OCI-LY1 (cell line): ENCODE measurements around the gene NDUFB6.

ENCODE experiments used
- H2AFZ ChIP-seq: fragments of 200-600 bp; sonication (generic), shearing (Covaris generic); 2 replicates; pipeline ENCODE4 v1.6.0; 2014; ENCODE audit warnings: antibody characterized with exemption, mild to moderate bottlenecking, low read length
- H3F3A ChIP-seq: fragments of 200-600 bp; sonication (generic), shearing (Covaris generic); 2 replicates; pipeline ENCODE4 v1.6.0; 2014; ENCODE audit warnings: mild to moderate bottlenecking, antibody characterized with exemption, low read length, moderate library complexity; ENCODE audit not compliant: insufficient read depth
- H3K27ac ChIP-seq: fragments of 200-600 bp; sonication (generic); 2 replicates; pipeline ENCODE4 v1.5.1; 2014; ENCODE audit warnings: low read length, mixed run types, mild to moderate bottlenecking, low read depth; ENCODE audit not compliant: poor library complexity, severe bottlenecking
- H3K27me3 ChIP-seq: fragments of 200-600 bp; sonication (generic); 2 replicates; pipeline ENCODE4 v1.6.0; 2014; ENCODE audit warnings: antibody characterized with exemption, mild to moderate bottlenecking, low read length, moderate library complexity; ENCODE audit not compliant: insufficient read depth
- H3K36me3 ChIP-seq: fragments of 200-600 bp; sonication (generic); 2 replicates; pipeline ENCODE4 v1.6.1; 2014; ENCODE audit warnings: mild to moderate bottlenecking, antibody characterized with exemption, low read length, moderate library complexity, mixed read lengths; ENCODE audit not compliant: insufficient read depth
- H3K4me1 ChIP-seq: fragments of 200-600 bp; sonication (generic); 2 replicates; pipeline ENCODE4 v1.5.1; 2014; ENCODE audit warnings: mild to moderate bottlenecking, low read length, moderate library complexity; ENCODE audit not compliant: insufficient read depth, severe bottlenecking
- H3K4me2 ChIP-seq: fragments of 200-600 bp; sonication (generic), shearing (Covaris generic); 2 replicates; pipeline ENCODE4 v1.6.1; 2014; ENCODE audit warnings: low read length
- H3K4me3 ChIP-seq: fragments of 200-600 bp; sonication (generic); 2 replicates; pipeline ENCODE4 v1.5.1; 2014; ENCODE audit warnings: low read length, low read depth, mild to moderate bottlenecking, mixed read lengths; ENCODE audit not compliant: poor library complexity, severe bottlenecking
- H3K79me2 ChIP-seq: fragments of 200-600 bp; shearing (Covaris generic); 2 replicates; pipeline ENCODE4 v1.6.1; 2016; ENCODE audit warnings: mixed run types, low read length, mixed read lengths; ENCODE audit not compliant: insufficient read depth
- H3K9ac ChIP-seq: fragments of 200-600 bp; sonication (generic), shearing (Covaris generic); 2 replicates; pipeline ENCODE4 v1.6.1; 2014; ENCODE audit warnings: mild to moderate bottlenecking, low read length, mixed read lengths
- H3K9me2 ChIP-seq: fragments of 200-600 bp; sonication (generic), shearing (Covaris generic); 2 replicates; pipeline ENCODE4 v1.6.1; 2014; ENCODE audit warnings: low read depth, mild to moderate bottlenecking, low read length, mixed read lengths
- H3K9me3 ChIP-seq: fragments of 200-600 bp; shearing (Covaris generic); 2 replicates; pipeline ENCODE4 v1.6.1; 2014; ENCODE audit warnings: low read length, mixed read lengths
- H4K20me1 ChIP-seq: fragments of 200-600 bp; sonication (generic), shearing (Covaris generic); 2 replicates; pipeline ENCODE4 v1.6.0; 2016; ENCODE audit warnings: mild to moderate bottlenecking, low read length; ENCODE audit not compliant: insufficient read depth
- EZH2 ChIP-seq: fragments of 200-600 bp; sonication (generic), shearing (Covaris generic); IDR thresholded peaks from 2 replicates; pipeline ENCODE4 v1.8.0; 2017; ENCODE audit warnings: borderline replicate concordance, mixed run types, mild to moderate bottlenecking, antibody characterized with exemption, low read length, moderate library complexity, mixed read lengths
- TF ChIP-seq, protein P1 (sequence below): fragments of 200-600 bp; sonication (generic), shearing (Covaris generic); IDR thresholded peaks from 2 replicates; pipeline ENCODE4 v1.5.1; 2017; ENCODE audit warnings: mild to moderate bottlenecking, antibody characterized with exemption, low read length, moderate library complexity, mixed read lengths

The NDUFB6 gene

DNA sequence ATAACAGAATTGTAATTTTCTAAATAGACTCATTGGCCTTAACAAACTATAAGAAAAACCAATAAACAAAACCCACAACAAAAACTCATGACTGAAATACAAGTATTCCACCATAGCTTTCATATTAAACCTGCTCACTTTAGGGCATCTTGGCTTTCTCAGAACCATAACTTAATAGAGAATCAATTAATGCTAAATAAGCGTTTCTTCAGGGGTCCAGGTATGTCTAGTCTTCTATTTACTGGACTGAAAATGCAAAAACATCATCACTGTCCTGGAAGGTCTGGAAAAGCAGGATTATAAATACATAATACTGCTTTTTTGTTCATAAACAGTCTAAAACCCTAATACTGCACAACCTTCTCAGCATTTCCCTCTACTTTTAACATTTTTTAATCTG is 27.1 kb downstream of the NDUFB6 start:
- Histone ChIP-seq H3K4me3 (no peak overlapping the region), H3K9me3 (no peaks in the 10 kb centered on the region), H2AFZ (no peak overlapping the region), H3K4me2 (no peak overlapping the region), H3K9me2 (no peaks in the 10 kb centered on the region), H3K9ac (no peak overlapping the region), H3K27me3 (no peaks in the 10 kb centered on the region), H3K79me2 (peaks cover 75% of the 10 kb centered on the region), H3K36me3 (peaks cover 63% of the 10 kb centered on the region), H3K27ac (no peak overlapping the region), H3F3A (no peaks in the 10 kb centered on the region), H3K4me1 (peaks cover 11% of the 10 kb centered on the region), H4K20me1 (0 out of 2 replicates have a peak, but pooled peaks cover 2% of the 10 kb centered on the region)
- TF ChIP-seq EZH2: no peak
- TF ChIP-seq, protein P1, sequence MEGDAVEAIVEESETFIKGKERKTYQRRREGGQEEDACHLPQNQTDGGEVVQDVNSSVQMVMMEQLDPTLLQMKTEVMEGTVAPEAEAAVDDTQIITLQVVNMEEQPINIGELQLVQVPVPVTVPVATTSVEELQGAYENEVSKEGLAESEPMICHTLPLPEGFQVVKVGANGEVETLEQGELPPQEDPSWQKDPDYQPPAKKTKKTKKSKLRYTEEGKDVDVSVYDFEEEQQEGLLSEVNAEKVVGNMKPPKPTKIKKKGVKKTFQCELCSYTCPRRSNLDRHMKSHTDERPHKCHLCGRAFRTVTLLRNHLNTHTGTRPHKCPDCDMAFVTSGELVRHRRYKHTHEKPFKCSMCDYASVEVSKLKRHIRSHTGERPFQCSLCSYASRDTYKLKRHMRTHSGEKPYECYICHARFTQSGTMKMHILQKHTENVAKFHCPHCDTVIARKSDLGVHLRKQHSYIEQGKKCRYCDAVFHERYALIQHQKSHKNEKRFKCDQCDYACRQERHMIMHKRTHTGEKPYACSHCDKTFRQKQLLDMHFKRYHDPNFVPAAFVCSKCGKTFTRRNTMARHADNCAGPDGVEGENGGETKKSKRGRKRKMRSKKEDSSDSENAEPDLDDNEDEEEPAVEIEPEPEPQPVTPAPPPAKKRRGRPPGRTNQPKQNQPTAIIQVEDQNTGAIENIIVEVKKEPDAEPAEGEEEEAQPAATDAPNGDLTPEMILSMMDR: no peak

DNA sequence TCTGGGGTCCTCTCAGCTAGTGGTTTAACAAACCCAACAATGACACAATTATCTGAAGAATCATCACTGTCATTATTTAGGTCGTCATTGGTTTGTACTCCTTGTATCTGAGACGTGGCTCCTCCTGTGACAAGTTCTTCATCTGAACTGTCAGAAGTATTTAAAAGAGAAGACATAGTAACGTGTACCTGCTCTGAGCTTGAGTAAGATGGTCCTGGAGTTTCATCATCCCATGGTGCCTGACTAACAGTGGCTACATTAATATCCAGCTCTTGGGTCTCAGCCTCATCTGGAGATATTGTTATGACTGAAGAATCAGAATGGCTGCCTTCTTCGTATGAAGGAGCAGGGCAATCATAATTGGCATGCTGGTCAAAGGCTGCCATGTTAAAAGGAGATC is 29.9 kb downstream of the NDUFB6 start:
- H3K36me3 ChIP-seq: peaks cover 54% of the 10 kb centered on the region

DNA sequence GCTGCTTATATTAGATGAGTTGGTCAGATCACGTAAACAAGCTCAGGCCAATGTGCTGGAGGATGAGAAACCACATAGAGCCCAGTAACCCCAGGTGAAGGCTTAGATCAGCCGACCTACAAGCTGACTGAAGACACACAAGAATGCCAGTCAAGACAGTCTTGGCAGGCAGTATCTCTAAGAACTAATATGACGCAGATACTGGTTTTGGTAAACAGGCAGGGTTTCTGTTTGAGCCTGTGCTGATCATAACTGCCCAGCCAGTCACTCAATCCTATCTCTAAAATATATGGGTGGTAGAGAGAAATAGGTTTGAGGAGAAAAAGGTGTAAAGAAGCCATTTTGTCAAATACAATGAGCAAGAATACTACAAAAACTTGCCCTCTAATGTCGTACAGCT is 39.1 kb downstream of the NDUFB6 start:
- H3K9ac ChIP-seq: no peak overlapping the region
- no peaks in the 10 kb centered on the region for H3K27me3 ChIP-seq
- H3K4me3 ChIP-seq: no peak overlapping the region
- H3F3A ChIP-seq: no peaks in the 10 kb centered on the region
- H3K4me1 ChIP-seq: no peaks in the 10 kb centered on the region
- no peak overlapping the region for H2AFZ ChIP-seq
- H3K4me2 ChIP-seq: no peak overlapping the region
- no peaks in the 10 kb centered on the region for H4K20me1 ChIP-seq
- no peak for TF ChIP-seq EZH2
- H3K27ac ChIP-seq: no peak overlapping the region
- H3K36me3 ChIP-seq: no peaks in the 10 kb centered on the region
- no peaks in the 10 kb centered on the region for H3K9me3 ChIP-seq
- no peaks in the 10 kb centered on the region for H3K9me2 ChIP-seq
- no peaks in the 10 kb centered on the region for H3K79me2 ChIP-seq

More for the DNA sequence above, 29.9 kb downstream of the NDUFB6 start:
- Histone ChIP-seq H3K4me1 (no peaks in the 10 kb centered on the region), H3K4me3 (no peak overlapping the region), H3K27me3 (no peaks in the 10 kb centered on the region), H3F3A (no peaks in the 10 kb centered on the region), H2AFZ (no peak overlapping the region), H3K9ac (no peak overlapping the region), H3K79me2 (peaks cover 50% of the 10 kb centered on the region), H3K4me2 (no peak overlapping the region), H4K20me1 (0 out of 2 replicates have a peak, but pooled peaks cover 2% of the 10 kb centered on the region), H3K9me3 (no peaks in the 10 kb centered on the region), H3K27ac (no peak overlapping the region), H3K9me2 (no peaks in the 10 kb centered on the region)
- no peak for TF ChIP-seq EZH2
- TF ChIP-seq, protein P1: no peak

DNA sequence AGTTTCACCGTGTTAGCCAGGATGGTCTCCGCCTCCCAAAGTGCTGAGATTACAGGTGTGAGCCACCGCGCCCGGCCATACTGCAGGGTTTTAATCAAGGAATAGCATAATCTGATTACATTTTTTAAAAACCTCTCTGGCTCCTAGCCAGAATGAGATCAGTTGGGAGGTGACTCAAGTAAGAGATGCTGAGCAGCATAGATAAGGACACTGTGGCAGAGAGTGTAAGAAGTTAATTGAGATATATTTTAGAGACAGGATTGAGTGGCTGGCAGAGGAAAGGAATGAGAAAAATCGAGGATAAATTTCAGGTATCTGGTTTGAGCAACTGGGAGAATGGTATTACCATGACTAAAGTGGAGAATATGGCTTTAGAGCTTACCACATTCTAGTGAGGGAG is 39.6 kb downstream of the NDUFB6 start:
- Histone ChIP-seq H3K9me3 (no peaks in the 10 kb centered on the region), H3K27me3 (no peaks in the 10 kb centered on the region), H3K4me3 (no peak overlapping the region), H3K4me2 (no peak overlapping the region), H3K79me2 (no peaks in the 10 kb centered on the region), H3K9ac (no peak overlapping the region), H3K27ac (no peak overlapping the region), H3K9me2 (no peaks in the 10 kb centered on the region), H4K20me1 (no peaks in the 10 kb centered on the region), H3K4me1 (no peaks in the 10 kb centered on the region), H3F3A (no peaks in the 10 kb centered on the region), H3K36me3 (no peaks in the 10 kb centered on the region), H2AFZ (no peak overlapping the region)
- TF ChIP-seq, protein P1: no peak
- no peak for TF ChIP-seq EZH2
